ENCODE data around the gene TMEM132C. TPM values are rescaled to one million over a fixed set of nuclear protein-coding genes. Genes with fewer than 3 reads are reported as not detected.

TMEM132C gene
- total RNA-seq, 1 experiment from 2014 or later: not detected

DNA sequence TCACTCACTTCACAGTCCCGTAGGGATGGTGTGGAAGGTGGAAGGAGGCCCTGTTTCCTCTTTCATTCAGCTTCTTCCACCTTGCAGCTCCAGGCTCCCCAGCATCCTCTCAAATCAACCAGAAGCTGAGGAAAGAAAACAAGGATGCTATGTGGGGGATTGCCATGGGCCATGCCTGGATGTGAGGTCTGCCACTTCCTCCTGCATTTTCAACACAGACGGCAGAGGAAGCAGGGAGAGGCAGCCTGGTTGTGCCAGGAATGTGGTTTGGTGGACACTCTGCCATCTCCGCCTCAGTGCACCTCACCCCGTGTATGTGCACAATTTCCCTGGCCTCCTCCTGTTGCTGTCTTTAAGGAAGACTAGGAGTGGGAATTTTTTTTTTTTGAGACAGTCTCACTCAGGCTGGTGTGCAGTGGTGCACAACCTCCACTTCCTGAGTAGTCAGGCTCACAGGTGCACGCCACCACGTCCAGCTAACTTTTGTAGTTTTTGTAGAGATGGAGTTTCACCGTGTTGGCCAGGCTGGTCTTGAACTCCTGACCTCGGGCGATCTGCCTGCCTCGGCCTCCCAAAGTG lies 457.6 kb downstream of the TMEM132C start:
- H3K4me3 Mint-ChIP-seq (ENCODE audit: unreplicated experiment): no peak overlapping the region
- intact Hi-C loops (cut with micrococcal nuclease): no loop called here
- no peaks in the 10 kb centered on the region for H3K27me3 Mint-ChIP-seq (ENCODE audit: insufficient read depth, unreplicated experiment)
- no peak overlapping the region for H3K27ac Mint-ChIP-seq (ENCODE audit: low read depth, unreplicated experiment)
- peaks cover 21% of the 10 kb centered on the region for H3K9me3 Mint-ChIP-seq (ENCODE audit: unreplicated experiment)
- DNase-seq (ENCODE audit: unreplicated experiment): no peak
- TF ChIP-seq, protein P1, sequence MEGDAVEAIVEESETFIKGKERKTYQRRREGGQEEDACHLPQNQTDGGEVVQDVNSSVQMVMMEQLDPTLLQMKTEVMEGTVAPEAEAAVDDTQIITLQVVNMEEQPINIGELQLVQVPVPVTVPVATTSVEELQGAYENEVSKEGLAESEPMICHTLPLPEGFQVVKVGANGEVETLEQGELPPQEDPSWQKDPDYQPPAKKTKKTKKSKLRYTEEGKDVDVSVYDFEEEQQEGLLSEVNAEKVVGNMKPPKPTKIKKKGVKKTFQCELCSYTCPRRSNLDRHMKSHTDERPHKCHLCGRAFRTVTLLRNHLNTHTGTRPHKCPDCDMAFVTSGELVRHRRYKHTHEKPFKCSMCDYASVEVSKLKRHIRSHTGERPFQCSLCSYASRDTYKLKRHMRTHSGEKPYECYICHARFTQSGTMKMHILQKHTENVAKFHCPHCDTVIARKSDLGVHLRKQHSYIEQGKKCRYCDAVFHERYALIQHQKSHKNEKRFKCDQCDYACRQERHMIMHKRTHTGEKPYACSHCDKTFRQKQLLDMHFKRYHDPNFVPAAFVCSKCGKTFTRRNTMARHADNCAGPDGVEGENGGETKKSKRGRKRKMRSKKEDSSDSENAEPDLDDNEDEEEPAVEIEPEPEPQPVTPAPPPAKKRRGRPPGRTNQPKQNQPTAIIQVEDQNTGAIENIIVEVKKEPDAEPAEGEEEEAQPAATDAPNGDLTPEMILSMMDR (IDR thresholded peaks at IDR 0.05; ENCODE audit: unreplicated experiment): no peak
- POLR2A ChIA-PET: no interaction called here
- H3K4me1 Mint-ChIP-seq (ENCODE audit: insufficient read depth, unreplicated experiment): no peaks in the 10 kb centered on the region
- no peaks in the 10 kb centered on the region for H3K36me3 Mint-ChIP-seq (ENCODE audit: insufficient read depth, unreplicated experiment)
- no TSS peak for BruUV-seq (replicated peaks)
- CTCF ChIA-PET: interaction anchor here (0.6 kb wide), 1 partner anchor 509 kb away, joined by 3 read pairs; no protein-coding TSS in a partner anchor

DNA sequence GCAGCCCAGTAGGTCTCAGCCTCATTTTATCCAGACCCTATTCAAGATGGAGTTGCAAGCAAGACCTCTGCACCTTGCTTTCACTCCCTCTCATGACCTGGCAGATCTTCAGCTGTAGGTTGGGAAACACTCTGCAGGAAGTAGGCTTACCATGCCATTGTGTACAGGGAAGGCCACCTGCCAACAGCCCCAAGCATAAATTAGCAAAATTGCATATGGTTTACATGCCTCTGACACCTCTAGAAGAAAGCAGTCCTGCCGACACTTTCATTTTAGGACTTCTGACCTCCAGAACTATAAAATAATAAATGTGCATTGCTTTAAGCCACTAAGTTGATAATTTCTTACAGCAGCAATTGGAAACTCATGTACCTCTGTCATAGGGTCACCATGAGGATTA lies 459.9 kb downstream of the TMEM132C start:
- H3K4me1 Mint-ChIP-seq (ENCODE audit: insufficient read depth, unreplicated experiment): no peaks in the 10 kb centered on the region
- H3K4me3 Mint-ChIP-seq (ENCODE audit: unreplicated experiment): no peak overlapping the region
- H3K9me3 Mint-ChIP-seq (ENCODE audit: unreplicated experiment): peaks cover 14% of the 10 kb centered on the region
- DNase-seq (ENCODE audit: unreplicated experiment): peak; percentile 43
- BruUV-seq (replicated peaks): no TSS peak
- intact Hi-C loops (cut with micrococcal nuclease): no loop called here
- no peaks in the 10 kb centered on the region for H3K27me3 Mint-ChIP-seq (ENCODE audit: insufficient read depth, unreplicated experiment)
- no peak overlapping the region for H3K27ac Mint-ChIP-seq (ENCODE audit: low read depth, unreplicated experiment)
- H3K36me3 Mint-ChIP-seq (ENCODE audit: insufficient read depth, unreplicated experiment): no peaks in the 10 kb centered on the region
- ChIA-PET CTCF (no interaction called here), POLR2A (no interaction called here)
- TF ChIP-seq, protein P1 (IDR thresholded peaks at IDR 0.05; ENCODE audit: unreplicated experiment): no peak

DNA sequence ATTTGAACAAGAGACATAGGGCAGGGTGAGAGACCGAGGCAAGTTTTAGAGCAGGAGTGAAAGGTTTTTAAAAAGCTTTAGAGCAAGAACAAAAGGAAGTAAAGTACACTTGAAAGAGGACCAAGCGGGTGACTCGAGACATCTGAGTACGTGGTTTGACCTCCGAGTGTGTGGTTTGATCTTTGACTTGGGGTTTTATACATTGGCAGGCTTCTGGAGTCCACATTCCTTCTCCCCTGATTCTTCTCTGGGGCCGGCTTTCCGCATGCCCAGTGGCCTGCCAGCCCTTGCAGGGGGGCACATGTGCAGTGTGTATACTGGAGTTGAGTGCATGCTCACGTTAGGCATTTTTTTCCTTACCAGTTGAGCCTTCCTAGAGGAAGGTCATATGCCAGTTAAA lies 460.5 kb downstream of the TMEM132C start:
- POLR2A ChIA-PET: no interaction called here
- Mint-ChIP-seq H3K27me3 (ENCODE audit: insufficient read depth, unreplicated experiment) (no peaks in the 10 kb centered on the region), H3K36me3 (ENCODE audit: insufficient read depth, unreplicated experiment) (no peaks in the 10 kb centered on the region), H3K9me3 (ENCODE audit: unreplicated experiment) (peaks cover 14% of the 10 kb centered on the region), H3K4me3 (ENCODE audit: unreplicated experiment) (no peak overlapping the region), H3K27ac (ENCODE audit: low read depth, unreplicated experiment) (no peak overlapping the region), H3K4me1 (ENCODE audit: insufficient read depth, unreplicated experiment) (no peaks in the 10 kb centered on the region)
- DNase-seq (ENCODE audit: unreplicated experiment): peak; percentile 59
- CTCF ChIA-PET: no interaction called here
- no TSS peak for BruUV-seq (replicated peaks)
- intact Hi-C loops (cut with micrococcal nuclease): no loop called here
- TF ChIP-seq, protein P1 (IDR thresholded peaks at IDR 0.05; ENCODE audit: unreplicated experiment): no peak

DNA sequence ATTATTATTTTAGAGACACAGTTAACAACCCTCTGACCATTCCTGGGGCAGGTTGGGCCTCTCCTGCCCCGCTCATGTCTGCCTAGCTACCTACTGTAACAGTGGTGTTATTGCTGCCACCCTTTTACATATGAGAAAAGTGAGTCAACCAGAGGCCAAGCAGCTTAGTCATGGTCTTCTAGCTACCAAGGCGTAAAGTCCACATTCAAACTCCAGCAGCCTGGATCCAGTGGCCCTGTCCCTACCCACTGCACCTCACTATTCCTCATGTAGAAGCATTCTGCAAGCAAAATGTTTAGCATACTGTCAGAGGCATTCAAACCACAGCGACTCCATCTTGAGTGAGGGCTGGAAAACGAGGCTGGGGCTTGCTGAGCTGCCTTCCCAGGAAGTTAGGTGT lies 461.0 kb downstream of the TMEM132C start:
- H3K27me3 Mint-ChIP-seq (ENCODE audit: insufficient read depth, unreplicated experiment): no peaks in the 10 kb centered on the region
- DNase-seq (ENCODE audit: unreplicated experiment): peak; percentile 46
- ChIA-PET CTCF (interaction anchor here (0.7 kb wide), 1 partner anchor 45 kb away, joined by 3 read pairs; no protein-coding TSS in a partner anchor), POLR2A (no interaction called here)
- intact Hi-C loops (cut with micrococcal nuclease): no loop called here
- no TSS peak for BruUV-seq (replicated peaks)
- TF ChIP-seq, protein P1 (IDR thresholded peaks at IDR 0.05; ENCODE audit: unreplicated experiment): no peak
- no peak overlapping the region for H3K27ac Mint-ChIP-seq (ENCODE audit: low read depth, unreplicated experiment)
- H3K4me3 Mint-ChIP-seq (ENCODE audit: unreplicated experiment): no peak overlapping the region
- H3K9me3 Mint-ChIP-seq (ENCODE audit: unreplicated experiment): peaks cover 16% of the 10 kb centered on the region
- no peaks in the 10 kb centered on the region for H3K36me3 Mint-ChIP-seq (ENCODE audit: insufficient read depth, unreplicated experiment)
- no peaks in the 10 kb centered on the region for H3K4me1 Mint-ChIP-seq (ENCODE audit: insufficient read depth, unreplicated experiment)
